Erythroblast (primary cell): ENCODE results near the gene GRM5.

ENCODE experiments used
- GATA1 ChIP-seq: IDR thresholded peaks from 2 replicates; pipeline ENCODE4 v1.6.1; 2011; ENCODE audit warnings: low read depth, mild to moderate bottlenecking, control low read depth, low read length, moderate library complexity
- POLR2A ChIP-seq: IDR thresholded peaks from 2 replicates; pipeline ENCODE4 v1.6.1; 2011; ENCODE audit warnings: mild to moderate bottlenecking, low read length

DNA sequence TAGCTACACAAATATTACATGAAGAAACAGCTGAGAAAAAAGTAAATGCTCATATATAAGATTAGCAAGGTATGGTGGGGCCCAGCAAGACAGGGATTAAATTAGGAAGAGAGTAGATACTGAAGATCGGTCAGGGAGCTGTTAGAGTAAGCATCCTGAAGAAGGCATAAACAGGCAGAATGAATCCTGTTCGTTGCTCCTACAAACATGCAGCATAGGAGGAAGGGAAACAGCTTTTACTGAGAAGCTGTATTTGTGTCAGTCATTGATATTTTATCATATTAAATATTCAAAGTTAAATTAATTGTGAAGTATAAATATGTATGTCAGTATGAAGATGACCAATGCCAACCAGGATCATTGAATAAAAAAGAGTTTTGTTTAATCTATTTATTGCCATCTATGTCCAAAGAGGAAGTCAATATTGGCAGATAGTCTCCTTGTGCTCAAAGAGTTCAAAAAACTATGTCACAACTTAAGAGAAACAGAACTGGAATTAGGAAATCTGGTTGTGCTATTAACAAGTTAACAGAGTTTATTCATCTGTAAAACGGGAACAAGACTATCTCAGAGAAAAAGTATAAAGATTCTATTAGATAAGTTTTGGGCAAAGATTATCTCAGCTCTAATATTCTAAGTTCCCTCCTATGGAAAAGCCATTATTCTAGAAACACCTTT is 255.2 kb downstream of the GRM5 start:
- TF ChIP-seq POLR2A (no peak), GATA1 (no peak)
